KBM-7 (cell line): ENCODE results near the gene ANAPC10.
"Not testable (repeated sequence)": the region's sequence is repeated elsewhere in the genome, so short reads cannot be mapped to it uniquely, and the experiment has no call there.

Source experiments
- DNase-seq: peaks from one replicate; pipeline ENCODE4 v3.0.0-alpha.2; 2015
- in situ Hi-C: fragments of 300-500 bp; cut with MboI; formaldehyde crosslinking; loops from 2 replicates; pipeline ENCODE4 v1.14.3; 2020; ENCODE audit warnings: low sequenced_read_pairs, low pct_unique_long_range_greater_than_20kb, mixed read lengths

ANAPC10 gene

GRCh38 chr4:145034727-145035211 is 63.2 kb downstream of the ANAPC10 start:
- in situ Hi-C loops: no loop called here
- DNase-seq: no peak

- DNase-seq: no peak
- in situ Hi-C loops: no loop called here
These were observed 78.7 kb downstream of the ANAPC10 start for GRCh38 chr4:145019346-145019745.

- in situ Hi-C loops: no loop called here
- no peak for DNase-seq
These were observed 83.6 kb downstream of the ANAPC10 start for GRCh38 chr4:145014365-145014764.

GRCh38 chr4:145012841-145013240 is 85.2 kb downstream of the ANAPC10 start:
- in situ Hi-C loops: no loop called here
- peak; percentile 76 for DNase-seq

- no peak for DNase-seq
- in situ Hi-C loops: no loop called here
These were observed 86.4 kb downstream of the ANAPC10 start for GRCh38 chr4:145011636-145012035.

GRCh38 chr4:145010315-145010714 is 87.7 kb downstream of the ANAPC10 start:
- DNase-seq, in situ Hi-C loops: not testable (repeated sequence)

GRCh38 chr4:145003675-145004074 is 94.3 kb downstream of the ANAPC10 start:
- in situ Hi-C loops: no loop called here

GRCh38 chr4:145001635-145002034 is 96.4 kb downstream of the ANAPC10 start:
- no peak for DNase-seq

More at GRCh38 chr4:145003675-145004074, 94.3 kb downstream of the ANAPC10 start:
- DNase-seq: no peak

GRCh38 chr4:145000656-145001055 is 97.3 kb downstream of the ANAPC10 start:
- DNase-seq, in situ Hi-C loops: not testable (repeated sequence)

More at GRCh38 chr4:145001635-145002034, 96.4 kb downstream of the ANAPC10 start:
- in situ Hi-C loops: no loop called here

- in situ Hi-C loops: no loop called here
- DNase-seq: no peak
These were observed 108.7 kb downstream of the ANAPC10 start for GRCh38 chr4:144989306-144989705.

- in situ Hi-C loops: no loop called here
- DNase-seq: no peak
These were observed 112.5 kb downstream of the ANAPC10 start for GRCh38 chr4:144985531-144985930.

- in situ Hi-C loops: no loop called here
- no peak for DNase-seq
These were observed 113.0 kb downstream of the ANAPC10 start for GRCh38 chr4:144985014-144985413.

- in situ Hi-C loops: no loop called here
- DNase-seq: no peak
These were observed 113.8 kb downstream of the ANAPC10 start for GRCh38 chr4:144984241-144984640.

- DNase-seq: no peak
- in situ Hi-C loops: no loop called here
These were observed 122.3 kb downstream of the ANAPC10 start for GRCh38 chr4:144975718-144976117.

GRCh38 chr4:144970597-144970996 is 127.4 kb downstream of the ANAPC10 start:
- in situ Hi-C loops: no loop called here
- DNase-seq: no peak

GRCh38 chr4:144969821-144970220 is 128.2 kb downstream of the ANAPC10 start:
- DNase-seq: no peak
- in situ Hi-C loops: no loop called here

GRCh38 chr4:144968606-144969005 is 129.4 kb downstream of the ANAPC10 start:
- no peak for DNase-seq
- in situ Hi-C loops: no loop called here

GRCh38 chr4:144967161-144967560 is 130.8 kb downstream of the ANAPC10 start:
- in situ Hi-C loops: no loop called here

GRCh38 chr4:144962300-144962699 is 135.7 kb downstream of the ANAPC10 start:
- DNase-seq: no peak
- in situ Hi-C loops: no loop called here

More at GRCh38 chr4:144967161-144967560, 130.8 kb downstream of the ANAPC10 start:
- DNase-seq: no peak

GRCh38 chr4:144955104-144955503 is 142.9 kb downstream of the ANAPC10 start:
- DNase-seq: no peak
- in situ Hi-C loops: no loop called here

- in situ Hi-C loops: no loop called here
- DNase-seq: no peak
These were observed 143.8 kb downstream of the ANAPC10 start for GRCh38 chr4:144954230-144954629.
